CD4-positive, alpha-beta T cell treated with Interferon alpha-2 for 1 hour (primary cell): ENCODE measurements around the gene MACROD2.

Source experiments
- DNase-seq, 2 donors: peaks; one replicate each; pipeline ENCODE4 v3.0.0-alpha.2; 2020 to 2022

The MACROD2 gene

DNA sequence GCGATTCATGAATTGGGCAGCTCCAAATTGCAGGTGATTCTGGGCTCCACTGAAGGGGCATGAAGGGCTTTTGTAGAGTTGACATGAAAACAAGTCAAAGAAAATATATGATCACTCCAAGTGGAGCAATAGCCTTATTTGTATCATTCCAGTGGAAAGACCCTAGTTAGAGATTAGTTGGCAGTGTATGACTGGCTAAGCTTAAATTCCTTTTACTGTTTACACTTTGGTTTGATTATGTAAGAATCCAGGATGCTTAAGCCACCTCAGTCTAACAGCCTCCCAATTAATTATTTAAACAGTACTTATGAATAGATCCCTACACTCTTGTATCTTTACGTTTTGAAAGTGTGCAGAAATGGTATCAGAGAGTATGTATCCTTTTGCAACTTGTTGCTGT lies 1865.5 kb downstream of the MACROD2 start:
- no peak for DNase-seq

- DNase-seq: no peak
These were observed 1866.9 kb downstream of the MACROD2 start for GRCh38 chr20:15862178-15862577.

DNA sequence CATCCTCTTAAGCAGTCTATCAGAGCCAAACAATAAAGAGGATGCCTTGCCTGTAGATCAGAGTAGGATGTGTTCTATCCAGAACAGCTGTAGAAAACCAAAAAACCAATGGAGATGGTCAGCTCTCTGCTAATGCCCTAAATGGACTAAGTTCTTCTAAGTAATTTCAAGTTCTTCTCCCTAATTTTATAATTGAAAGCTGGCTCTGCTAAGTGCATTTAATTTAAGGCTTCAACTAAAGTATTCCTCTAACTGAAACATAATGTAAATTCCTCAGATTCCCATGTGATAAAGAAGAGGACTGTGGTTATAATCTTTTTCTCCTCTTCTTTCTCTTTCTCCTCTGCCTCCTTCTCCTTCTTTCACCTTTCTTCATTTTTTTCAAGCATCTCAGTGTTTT lies 1868.4 kb downstream of the MACROD2 start:
- DNase-seq: no peak

DNA sequence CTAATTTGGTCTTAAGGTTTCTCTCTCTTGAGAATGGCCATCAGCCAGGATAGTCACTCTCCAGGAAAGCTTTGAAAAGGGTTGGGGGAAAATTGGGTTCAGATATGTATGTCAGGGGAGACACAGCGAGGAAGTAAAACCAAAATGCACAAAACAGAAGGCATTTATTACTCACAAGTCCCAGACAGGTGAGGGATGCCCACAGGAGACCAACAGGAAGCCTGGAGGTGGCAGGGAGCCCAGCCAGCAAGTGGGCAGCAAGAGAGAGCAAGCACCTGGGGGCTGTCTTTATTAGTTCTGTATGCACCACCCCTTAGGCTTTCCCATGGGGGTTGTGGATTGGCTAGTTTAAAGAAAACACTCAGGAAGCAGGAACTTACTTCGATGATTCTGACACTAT lies 1870.2 kb downstream of the MACROD2 start:
- DNase-seq: no peak

DNA sequence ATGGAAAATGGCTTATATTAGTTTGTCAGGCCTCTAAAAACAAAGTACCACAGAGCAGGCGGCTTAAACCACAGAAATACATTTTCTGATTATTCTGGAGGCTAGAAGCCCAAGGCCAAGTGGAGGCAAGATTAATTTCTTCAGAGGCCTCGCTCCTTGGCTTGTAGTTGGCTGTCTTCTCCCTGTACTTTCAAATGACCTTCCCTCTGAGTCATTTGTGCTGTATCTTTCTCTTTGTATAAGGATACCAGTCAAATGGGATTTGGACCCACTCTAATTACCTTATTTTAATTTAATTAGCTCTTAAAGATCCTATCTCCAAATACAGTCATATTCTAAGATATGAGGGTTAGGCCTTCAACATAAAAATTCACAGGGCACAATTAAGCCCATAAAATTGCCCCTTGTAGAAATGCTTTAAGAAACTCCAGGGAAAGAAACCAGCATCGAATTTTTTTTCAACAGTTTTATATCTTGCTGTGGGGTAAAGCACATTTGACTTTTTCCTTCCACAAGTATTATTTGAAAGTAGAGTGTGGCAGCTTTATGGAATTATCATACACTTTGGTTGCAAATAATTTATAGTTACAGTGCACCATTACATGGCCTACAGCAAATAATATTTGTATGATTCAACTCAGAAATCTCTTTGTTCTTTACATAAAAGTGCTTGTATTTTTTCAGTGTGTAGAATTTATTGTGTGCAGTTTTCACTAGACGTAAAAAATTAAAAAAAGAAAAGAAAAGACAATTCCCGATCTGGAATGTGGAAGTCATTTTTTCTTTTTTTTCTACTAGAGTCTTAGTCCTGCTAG lies 1871.8 kb downstream of the MACROD2 start:
- no peak for DNase-seq

DNA sequence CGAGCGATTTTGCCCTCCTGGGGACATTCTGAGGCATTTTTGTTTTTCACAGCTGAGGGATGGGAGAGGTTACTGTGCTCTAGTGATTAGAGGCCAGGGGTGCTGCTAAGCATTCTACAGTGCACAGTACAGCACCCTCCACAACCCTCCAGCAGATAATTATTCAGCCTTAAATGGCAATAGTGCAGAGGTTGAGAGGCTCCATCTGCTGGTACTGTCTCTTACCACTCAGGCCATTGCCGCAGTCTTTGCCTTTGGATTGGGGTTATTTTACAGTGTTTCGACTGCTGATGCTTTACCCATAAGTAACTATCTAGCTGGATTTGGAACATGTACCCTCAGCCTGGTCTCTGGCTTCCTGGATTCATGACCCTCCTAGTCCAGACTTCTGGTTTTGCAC lies 1872.6 kb downstream of the MACROD2 start:
- no peak for DNase-seq

GRCh38 chr20:15875446-15875845 lies 1880.1 kb downstream of the MACROD2 start:
- peak in 1 of 2 donors; percentile 18 for DNase-seq

- DNase-seq: no peak
These were observed 1887.2 kb downstream of the MACROD2 start for GRCh38 chr20:15882553-15882952.

DNA sequence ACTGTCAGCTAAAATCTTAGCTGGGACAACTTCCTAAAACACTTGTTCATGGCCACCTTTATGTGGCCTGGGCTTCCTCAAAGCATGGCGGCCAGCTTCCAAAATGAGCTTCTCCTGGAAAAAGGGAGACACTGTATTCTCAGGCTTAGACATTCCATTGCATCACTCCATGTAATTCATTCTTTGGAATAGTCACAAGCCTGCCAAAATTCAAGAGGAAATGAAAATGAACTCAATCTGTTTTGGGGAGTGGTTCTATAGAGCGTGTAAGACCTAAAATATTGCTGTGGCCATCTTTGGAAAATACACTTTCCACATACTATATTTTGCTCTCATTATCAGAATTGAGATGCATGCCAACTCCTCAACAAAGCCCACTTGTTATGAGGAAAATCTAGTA lies 1890.9 kb downstream of the MACROD2 start:
- DNase-seq: no peak

GRCh38 chr20:15887387-15887786 lies 1892.1 kb downstream of the MACROD2 start:
- no peak for DNase-seq

GRCh38 chr20:15889061-15889460 lies 1893.7 kb downstream of the MACROD2 start:
- no peak for DNase-seq

GRCh38 chr20:15889514-15890256 lies 1894.4 kb downstream of the MACROD2 start:
- no peak for DNase-seq

DNA sequence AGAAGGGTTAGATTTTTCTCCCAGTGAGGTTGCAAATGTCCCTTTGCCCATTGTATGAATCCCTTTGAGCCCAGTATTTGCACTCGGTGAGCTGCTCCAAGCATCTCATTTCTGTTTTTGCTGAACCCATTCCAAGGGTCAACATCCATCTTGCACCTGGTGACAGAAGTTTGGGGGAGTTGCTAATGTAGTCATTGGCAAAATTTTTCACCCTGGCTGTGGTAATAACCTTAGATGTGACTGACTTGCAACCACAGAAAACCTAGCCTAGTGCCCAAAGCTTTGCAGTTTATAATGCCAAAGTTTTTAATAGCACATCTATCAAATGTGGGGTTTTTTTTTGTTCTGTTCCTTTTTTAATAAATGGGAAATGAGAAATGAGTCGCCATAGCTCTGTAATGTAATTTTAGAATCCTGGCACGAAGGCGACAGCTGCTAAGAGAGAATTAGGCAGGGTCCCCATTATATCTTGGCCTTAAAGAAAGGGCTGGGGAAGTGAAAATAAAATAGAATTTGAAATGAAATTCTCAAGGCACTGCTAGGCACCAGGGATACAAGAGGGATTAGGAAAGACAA lies 1895.2 kb downstream of the MACROD2 start:
- DNase-seq: no peak

GRCh38 chr20:15895126-15895525 lies 1899.8 kb downstream of the MACROD2 start:
- no peak for DNase-seq

DNA sequence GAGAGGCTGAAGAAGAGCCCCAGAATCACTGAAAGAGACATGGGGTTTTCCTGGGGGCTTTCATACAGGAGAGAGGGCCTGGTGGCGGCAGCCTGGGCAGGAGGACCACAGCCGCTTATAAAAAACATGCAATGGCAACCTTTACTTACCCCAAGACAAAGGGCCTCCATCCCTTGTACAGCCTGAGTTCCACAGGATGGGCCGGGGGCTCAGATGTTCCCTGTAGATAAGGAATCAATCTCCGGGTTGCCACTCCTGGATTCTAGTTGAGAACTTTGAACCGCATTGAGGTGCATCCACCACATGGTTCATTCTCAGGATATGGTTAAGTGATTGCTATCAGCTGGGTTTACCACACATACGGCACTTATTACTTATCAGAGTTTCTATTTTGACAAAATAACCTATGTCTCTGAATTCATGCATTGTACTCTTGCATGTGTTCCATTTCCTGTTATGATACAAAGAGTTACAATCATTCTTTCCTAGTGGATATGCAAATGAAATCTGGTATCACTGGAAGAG lies 1900.3 kb downstream of the MACROD2 start:
- DNase-seq: peak in 1 of 2 donors; percentile 6

GRCh38 chr20:15899967-15900366 lies 1904.7 kb downstream of the MACROD2 start:
- DNase-seq: no peak

DNA sequence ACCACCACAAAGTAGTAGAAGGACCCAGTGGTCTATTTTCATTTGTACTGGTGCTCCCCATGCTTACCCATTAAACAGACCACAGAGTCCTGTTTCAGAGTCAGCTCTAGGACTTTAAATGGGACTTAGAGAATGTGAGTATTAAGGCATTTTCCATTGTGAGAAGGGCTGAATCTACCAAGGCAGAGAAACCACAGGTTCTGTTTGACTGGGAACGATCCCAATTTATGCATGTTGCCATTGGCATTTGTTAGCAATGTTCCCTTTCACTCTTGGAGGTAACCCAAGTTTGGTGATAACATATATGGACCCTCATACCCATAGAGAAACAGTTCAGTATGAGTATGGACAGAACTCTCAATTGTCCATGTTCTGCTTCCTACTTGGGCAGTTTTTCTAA lies 1905.1 kb downstream of the MACROD2 start:
- no peak for DNase-seq

DNA sequence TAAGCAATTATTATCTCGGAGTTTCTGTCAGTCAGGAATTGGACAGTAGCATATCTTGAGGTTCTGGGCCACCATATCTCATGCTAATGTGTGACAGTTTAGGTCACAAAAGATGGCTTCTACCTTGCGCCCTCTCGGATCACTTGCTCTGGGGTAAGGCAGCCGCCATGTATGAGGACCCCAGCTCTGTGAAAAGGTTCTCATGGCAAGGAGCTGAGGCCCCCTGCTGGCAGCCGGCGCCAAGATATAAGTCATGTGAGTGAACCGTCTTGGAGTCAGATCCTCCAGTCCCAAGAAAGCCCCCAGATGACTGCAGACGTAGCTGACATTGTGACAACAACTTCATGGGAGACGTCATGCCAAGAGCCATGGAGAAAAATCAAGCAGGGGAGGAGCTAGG lies 1907.2 kb downstream of the MACROD2 start:
- DNase-seq: no peak

DNA sequence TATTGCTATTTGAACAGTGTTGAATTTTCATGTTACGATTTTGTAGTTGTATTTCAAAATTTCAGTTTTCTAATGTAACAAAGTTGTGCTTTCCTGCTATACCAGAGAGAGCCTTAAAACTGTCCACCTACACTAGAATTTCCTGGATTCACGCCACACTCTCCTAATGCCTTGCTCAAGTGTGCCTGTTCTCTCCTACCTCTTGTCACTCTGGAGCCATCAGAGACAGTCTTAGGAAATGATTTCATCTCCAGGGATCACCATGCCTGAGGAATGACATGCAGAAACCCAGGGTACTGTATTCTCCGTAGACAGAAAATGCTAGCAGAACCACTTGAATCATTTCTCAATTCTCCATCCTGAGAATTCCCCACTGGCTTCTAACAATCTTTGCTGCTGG lies 1910.3 kb downstream of the MACROD2 start:
- no peak for DNase-seq

- no peak for DNase-seq
These were observed 1914.7 kb downstream of the MACROD2 start for GRCh38 chr20:15909995-15910394.

DNA sequence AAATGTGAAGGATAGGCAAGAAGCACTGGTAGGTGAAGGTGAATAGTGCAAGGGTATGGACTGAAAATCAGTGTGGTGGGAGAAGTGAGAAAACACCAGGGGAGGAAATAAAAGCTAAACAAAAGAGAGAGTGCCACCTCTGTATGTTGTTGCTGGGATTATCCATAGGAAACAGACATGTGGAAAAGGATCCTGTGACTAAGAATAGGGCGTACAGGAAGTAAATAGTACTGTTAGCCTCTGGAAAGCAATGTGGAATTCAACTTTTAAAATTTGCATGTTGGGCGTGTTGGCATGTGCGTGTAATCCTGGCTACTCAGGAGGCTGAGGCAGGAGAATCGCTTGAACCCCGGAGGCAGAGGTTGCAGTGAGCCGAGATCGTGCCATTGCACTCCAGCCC lies 1916.3 kb downstream of the MACROD2 start:
- no peak for DNase-seq

DNA sequence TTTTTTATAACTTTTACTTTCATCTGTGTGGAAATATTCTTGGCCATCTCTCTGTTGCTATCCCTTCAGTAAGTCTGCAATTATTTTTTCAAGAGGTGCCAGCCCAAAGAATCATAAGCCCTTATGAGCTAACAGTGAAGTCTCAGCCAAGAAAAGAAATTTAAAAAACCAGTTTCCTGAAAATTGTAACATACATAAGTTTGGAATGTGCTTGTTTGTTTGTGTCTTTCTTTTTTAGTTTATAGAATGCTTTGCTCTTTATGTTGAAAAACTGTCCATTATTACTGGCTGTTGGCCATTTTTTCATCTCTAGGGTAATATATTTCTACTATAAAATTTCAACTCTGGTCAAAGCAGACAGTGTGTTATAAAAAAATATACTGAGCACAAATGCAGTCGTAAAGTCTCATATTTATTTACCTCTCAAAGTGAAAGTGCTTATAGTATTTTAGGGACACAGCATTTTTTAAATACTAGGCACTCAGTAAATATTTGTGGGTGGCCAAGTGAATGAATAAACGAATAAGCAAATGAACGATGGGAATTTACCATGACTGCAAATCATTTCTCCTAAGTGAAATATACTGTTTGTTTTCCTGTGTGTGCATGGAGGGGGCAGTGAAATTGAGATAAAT lies 1918.2 kb downstream of the MACROD2 start:
- no peak for DNase-seq

DNA sequence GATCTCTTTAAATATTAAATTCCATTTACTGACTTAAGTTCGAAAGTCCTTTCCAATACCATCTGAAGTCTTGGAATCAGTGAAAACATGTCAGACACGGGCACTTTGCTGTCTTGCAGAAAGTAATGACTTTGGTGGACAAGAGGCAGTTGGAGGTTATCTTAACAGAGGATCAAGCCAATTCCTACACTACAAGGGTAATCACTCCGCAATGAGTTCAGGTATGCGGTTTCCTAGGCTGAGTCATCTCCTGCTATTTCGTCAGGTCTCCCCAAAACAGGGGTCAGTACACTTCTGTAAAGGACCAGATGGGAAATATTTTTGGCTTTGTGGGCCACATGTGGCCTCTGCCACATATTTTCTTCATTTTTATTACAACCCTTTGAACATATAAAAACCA lies 1921.3 kb downstream of the MACROD2 start:
- no peak for DNase-seq
